ENCODE measurements around the gene ANKS1A. TPM values are rescaled to one million over a fixed set of nuclear protein-coding genes. Genes with fewer than 3 reads are reported as not detected.

Gene ANKS1A, protein sequence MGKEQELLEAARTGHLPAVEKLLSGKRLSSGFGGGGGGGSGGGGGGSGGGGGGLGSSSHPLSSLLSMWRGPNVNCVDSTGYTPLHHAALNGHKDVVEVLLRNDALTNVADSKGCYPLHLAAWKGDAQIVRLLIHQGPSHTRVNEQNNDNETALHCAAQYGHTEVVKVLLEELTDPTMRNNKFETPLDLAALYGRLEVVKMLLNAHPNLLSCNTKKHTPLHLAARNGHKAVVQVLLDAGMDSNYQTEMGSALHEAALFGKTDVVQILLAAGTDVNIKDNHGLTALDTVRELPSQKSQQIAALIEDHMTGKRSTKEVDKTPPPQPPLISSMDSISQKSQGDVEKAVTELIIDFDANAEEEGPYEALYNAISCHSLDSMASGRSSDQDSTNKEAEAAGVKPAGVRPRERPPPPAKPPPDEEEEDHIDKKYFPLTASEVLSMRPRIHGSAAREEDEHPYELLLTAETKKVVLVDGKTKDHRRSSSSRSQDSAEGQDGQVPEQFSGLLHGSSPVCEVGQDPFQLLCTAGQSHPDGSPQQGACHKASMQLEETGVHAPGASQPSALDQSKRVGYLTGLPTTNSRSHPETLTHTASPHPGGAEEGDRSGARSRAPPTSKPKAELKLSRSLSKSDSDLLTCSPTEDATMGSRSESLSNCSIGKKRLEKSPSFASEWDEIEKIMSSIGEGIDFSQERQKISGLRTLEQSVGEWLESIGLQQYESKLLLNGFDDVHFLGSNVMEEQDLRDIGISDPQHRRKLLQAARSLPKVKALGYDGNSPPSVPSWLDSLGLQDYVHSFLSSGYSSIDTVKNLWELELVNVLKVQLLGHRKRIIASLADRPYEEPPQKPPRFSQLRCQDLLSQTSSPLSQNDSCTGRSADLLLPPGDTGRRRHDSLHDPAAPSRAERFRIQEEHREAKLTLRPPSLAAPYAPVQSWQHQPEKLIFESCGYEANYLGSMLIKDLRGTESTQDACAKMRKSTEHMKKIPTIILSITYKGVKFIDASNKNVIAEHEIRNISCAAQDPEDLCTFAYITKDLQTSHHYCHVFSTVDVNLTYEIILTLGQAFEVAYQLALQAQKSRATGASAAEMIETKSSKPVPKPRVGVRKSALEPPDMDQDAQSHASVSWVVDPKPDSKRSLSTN
- total RNA-seq = 12.4 and 14.5 TPM in 2 replicates

DNA sequence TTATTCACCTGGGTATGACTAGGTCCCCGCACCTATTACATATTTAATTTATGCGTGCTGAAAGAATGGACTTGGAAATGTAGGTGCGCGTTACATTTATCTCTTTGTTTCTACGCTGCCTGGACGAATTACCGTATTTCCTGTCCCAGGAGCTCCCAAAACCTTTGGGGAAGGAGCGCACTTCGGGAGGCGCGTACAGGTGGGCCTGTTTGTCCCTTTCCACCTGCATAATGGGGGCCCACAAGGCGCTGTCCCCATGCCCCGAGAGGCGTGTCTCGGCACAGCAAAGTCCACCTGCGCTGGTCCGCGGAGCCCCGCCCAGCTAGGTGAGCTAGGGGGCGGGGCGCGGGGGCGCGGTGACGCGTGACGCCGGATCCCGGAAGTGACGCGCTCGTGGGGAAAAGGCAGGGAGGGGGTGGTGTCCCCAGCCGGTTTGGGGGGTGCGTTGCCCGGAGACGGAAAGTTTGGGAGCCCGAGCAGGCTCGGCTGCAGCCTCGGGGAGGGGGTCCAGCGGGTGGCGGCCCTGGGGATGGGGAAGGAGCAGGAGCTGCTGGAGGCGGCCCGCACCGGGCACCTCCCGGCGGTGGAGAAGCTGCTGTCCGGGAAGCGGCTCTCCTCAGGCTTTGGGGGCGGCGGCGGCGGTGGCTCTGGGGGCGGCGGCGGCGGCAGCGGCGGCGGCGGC, at the start of gene ANKS1A:
Gene ANKS1A (plus strand): TSS at position 382 of the 682 bp plus-strand sequence. CDS start 148 bp downstream, at position 530.

DNA sequence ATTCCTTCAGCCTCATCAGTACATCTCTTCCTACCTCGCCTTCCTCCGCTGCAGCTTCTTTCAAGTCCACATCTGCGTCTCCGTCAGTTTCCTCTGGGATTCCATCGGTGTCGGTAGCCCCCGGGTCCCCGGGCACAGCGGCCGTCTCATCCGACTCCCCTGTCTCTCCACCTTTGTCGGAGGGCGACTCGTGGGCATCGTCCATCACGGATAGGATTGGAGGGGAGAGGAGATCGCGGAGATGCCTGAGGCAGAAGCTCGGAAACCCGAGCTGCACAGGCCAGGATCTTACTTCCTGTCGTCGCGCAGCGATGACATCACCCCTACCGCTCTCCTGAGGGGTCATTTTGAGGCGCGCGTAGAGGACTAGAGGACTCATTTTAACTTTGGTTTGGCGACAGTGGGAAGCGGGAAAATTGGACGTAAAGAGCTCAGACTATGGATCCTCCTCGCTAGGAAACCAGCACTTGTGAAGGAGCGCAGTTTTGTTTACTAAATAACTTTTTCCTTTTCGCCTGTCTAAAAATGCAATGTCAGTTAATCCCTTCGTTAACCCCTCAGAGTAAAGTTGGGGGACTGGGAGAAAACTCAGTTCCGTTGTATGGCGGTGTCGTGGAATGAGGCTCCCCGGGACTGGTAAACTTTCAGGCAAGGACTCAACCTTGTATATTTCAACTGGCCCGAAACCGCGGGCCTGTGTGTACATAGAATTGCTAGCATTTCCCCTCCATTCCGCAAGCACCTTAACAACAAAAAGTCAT, 1.1 kb upstream of the ANKS1A start, which contains the start of gene TAF11:
Gene TAF11 (minus strand): TSS at position 290 of the 761 bp plus-strand sequence. CDS start 85 bp downstream, at position 205.

Small RNAs within 50 kb of the gene (small RNA-seq; reads per million reads assigned to genes)
- not detected for gene AL138721.1

Other genes with a start within 250 kb of the ANKS1A start
- 37.0 and 46.9 TPM in 2 replicates for gene ILRUN, start 192.5 kb upstream of the ANKS1A start, total RNA-seq
- gene SNRPC, start 131.8 kb upstream of the ANKS1A start, total RNA-seq = 91.4 and 106 TPM in 2 replicates
- 11.8 and 14.3 TPM in 2 replicates for gene BLTP3A, start 97.2 kb upstream of the ANKS1A start, total RNA-seq
- gene TAF11, start 1.2 kb upstream of the ANKS1A start, total RNA-seq = 39.2 and 39.6 TPM in 2 replicates